NCI-H345 treated with DMSO at 0.1 percent for 48 hours (cell line): ENCODE results near the gene SNCAIP.

Experiments used
- DNase-seq: peaks from one replicate; lab custom pipeline; 2025; ENCODE audit not compliant: unreplicated experiment; lab: John Stamatoyannopoulos, UW

SNCAIP gene

DNA sequence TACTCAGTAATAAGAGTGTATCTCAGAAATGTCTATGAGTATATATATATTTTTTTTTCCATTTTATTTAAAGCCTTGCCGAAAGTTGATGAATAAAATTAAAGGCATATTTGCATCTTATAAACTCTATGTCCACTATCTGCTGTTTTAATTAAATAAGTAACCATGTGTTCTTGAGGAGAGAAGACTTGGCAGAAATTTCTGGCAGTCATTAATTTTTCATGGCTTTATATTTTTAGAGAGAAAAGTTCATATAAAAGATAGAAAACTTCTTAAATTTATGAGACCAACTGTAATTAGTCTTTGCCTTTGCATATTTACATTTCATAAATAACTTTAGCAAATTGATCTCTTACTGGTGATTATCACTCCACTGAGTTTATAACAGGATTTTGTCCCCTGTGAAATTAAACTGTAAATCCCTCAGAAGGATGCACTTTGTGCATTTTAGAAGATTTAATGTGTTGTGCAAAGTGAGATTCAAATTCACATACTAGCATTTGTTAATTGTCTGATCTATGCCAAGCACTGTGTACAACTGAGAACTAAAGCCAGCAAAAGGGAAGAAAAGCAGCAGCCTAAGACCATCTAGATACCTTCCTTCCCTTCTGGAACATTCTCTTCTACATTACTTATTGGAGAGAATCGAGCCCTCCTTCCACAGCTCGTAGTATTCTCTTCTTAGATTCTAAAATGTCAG lies 108.7 kb downstream of the SNCAIP start:
- no peak for DNase-seq

GRCh38 chr5:122421374-122422079 lies 109.5 kb downstream of the SNCAIP start:
- no peak for DNase-seq

GRCh38 chr5:122423221-122423620 lies 111.2 kb downstream of the SNCAIP start:
- no peak for DNase-seq

DNA sequence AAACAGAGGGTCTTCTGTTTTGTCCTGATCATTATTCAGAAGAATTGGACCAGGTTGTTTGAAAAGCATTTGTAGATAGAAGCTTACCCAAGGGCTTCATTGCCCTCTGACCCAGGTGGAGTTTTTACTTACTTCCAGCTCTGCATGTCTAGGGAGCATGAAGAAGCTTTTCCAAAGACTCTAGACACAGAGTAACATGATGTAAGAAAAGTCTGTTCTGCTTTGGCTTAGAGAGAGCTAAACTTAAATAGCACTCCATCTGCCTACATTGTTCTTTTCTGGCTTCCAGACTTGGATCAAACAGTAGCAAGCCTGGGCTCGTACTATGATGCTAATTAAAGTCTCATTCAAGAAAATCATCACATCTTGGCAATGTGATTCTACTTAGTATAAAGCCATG lies 112.1 kb downstream of the SNCAIP start:
- no peak for DNase-seq

DNA sequence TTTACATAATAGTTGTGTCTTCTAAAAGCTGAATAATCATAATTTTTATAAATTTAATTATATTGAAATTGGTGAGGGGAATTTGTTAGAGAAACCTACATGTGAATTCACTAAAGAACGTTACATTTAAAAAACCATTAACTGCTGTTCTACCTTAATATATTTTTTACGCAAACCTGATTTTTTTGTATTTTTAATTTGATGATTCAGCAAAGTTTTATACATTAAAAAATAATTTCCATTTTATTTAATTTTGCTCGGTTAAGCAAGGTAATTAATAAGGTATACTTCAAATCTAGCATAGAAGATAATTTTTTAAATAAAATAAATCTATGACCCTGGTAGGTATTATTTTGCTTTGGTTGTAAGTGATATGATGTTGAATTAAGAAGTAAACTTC lies 114.3 kb downstream of the SNCAIP start:
- no peak for DNase-seq

- DNase-seq, result no peak
Observed at GRCh38 chr5:122427621-122428020, 115.6 kb downstream of the SNCAIP start.

DNA sequence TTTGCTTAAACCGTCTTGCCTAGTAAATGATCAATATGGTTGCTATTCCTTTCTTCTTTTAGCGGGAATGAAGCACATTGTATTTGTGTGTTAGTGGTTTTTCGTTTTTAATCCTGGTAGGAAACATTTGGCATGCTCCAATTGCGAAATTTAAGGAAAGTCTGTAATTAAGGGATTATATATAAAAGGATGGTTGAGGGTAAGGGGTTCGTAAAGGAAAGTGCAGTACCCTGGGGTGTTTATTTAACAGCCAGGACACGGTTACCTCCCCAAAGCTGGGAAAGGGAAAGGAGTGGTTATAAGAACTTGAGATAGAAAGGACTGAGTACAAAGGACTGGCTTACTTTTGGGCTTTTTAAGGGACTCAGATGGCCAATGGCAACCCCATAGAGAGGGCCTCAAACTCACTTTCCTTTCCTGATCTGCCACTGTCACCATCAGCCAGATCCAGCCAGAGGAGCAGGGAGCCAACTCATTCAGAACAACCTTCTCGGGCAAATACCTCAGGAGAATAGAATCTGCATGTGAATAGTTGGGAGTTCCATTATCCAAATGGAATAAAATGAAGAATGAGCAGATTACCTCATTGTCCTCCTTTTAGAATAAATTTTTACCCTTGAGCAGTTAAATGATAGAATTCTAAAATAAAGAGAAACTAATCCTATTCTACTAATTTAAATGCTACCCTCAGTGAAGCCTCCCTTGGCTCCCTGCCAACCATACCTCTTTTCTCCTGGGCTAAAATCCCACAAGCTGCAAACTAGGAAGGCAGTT lies 117.7 kb downstream of the SNCAIP start:
- DNase-seq, result peak; percentile 9

- no peak for DNase-seq
Observed at GRCh38 chr5:122430319-122430586, 118.2 kb downstream of the SNCAIP start.

GRCh38 chr5:122431298-122431697 lies 119.3 kb downstream of the SNCAIP start:
- DNase-seq, result no peak

GRCh38 chr5:122434205-122434970 lies 122.4 kb downstream of the SNCAIP start:
- no peak for DNase-seq

- DNase-seq, result no peak
Observed at GRCh38 chr5:122435234-122435633, 123.2 kb downstream of the SNCAIP start.

- no peak for DNase-seq
Observed at GRCh38 chr5:122435761-122436160, 123.7 kb downstream of the SNCAIP start.

DNA sequence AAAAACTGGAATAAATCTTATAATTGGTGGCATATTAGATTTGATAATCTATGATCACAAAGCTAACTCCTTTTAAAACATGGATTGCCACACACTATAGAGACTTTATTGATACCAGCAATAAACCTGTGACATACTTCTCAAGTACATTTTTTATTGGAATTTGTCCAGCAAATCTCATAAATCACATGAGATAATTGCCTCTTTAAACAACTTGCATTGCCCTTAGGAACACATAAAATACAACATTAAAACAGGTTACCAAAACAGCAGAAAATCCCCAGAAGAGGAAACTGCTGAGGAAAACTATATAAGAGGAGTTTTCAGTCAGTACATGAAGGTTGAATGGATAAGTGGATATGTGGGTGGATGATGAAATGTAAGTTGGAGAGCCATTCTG lies 124.6 kb downstream of the SNCAIP start:
- DNase-seq, result no peak

DNA sequence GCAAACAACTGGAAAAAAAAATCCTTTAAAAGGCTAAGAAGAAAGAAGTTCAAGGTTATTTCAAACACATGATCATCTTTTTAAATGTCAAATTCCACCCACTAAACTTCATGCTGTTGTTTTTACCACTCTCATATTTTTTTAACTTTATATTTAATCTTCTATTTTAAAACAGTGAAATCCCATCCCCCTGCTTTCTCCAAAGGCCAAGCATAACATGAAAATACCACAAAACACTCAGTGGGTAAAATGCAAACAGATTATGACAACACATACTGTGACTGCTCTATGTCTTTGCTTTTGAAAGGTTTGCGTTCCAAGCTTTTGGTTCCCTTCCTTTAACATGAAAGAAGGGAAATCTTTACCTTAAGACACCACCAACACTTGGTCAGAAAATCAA lies 127.6 kb downstream of the SNCAIP start:
- DNase-seq, result no peak

GRCh38 chr5:122442938-122443337 lies 130.9 kb downstream of the SNCAIP start:
- DNase-seq, result no peak

DNA sequence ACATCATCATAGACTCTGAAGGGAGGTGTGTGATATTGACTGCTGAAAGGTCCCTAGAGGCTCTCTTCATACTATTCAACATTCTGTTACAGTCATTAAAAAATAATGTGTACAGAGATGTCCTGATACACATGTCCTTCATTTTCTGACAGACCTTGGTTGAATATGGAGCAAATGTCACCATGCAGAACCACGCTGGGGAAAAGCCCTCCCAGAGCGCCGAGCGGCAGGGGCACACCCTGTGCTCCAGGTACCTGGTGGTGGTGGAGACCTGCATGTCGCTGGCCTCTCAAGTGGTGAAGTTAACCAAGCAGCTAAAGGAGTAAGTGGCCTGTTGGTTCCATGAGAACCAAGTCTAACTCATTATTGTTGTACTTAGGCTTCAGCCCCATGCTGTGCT lies 132.4 kb downstream of the SNCAIP start:
- DNase-seq, result no peak

DNA sequence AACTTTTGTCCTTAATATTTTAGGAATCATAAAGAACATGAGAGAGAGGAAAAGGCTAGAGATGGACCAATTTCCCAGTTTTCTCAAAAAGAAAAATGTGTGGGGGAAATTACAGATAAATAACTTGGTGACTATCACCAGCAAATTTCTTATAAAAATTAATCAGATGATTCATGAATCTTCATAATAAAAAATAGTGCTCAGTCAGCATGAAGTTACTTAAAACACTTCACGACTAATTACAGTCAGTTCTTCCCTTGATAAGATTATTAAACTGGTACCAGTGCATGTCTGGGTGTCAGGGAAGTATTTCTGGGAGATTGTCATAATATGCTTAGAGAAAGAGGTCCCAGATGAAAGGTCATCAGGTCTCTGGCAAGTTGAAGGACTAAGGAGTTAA lies 133.0 kb downstream of the SNCAIP start:
- DNase-seq, result no peak

DNA sequence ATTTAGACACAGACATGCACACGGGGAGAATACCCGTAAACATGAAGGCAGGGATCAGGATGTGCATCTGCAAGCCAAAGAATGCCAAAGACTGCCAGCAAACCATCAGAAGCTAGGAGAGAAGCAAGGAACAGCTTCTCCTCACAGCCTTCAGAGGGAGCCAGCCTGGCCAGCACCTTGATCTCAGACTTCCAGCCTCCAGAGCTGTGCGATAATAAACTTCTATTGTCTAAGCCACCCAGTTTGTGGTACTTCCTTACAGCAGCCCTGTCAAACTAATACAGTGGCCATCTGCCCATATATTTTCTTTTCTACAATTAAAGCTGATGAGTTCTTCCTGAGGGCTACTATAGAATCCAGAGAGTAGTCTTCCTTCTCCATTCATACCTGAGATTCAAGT lies 135.0 kb downstream of the SNCAIP start:
- no peak for DNase-seq

- DNase-seq, result no peak
Observed at GRCh38 chr5:122447879-122448278, 135.8 kb downstream of the SNCAIP start.

DNA sequence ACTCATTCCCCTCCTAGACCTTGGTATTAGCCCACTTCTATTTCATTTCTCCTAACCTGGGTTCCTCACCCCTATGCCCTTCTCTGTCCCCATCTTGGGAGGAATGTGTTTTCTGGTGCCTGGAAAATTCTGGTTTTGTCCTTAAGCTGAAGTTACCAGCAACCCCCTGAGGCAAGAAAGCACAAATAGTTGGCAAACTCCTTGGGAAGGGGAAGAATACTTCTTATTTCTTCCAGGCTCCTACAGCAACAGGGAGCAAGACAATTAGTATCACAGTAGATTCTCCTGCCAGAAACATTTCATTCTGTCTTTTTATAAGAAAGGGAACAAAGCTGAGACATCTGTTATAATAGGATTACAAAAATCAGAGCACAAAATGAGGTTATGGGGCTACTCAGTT lies 142.5 kb downstream of the SNCAIP start:
- DNase-seq, result no peak

DNA sequence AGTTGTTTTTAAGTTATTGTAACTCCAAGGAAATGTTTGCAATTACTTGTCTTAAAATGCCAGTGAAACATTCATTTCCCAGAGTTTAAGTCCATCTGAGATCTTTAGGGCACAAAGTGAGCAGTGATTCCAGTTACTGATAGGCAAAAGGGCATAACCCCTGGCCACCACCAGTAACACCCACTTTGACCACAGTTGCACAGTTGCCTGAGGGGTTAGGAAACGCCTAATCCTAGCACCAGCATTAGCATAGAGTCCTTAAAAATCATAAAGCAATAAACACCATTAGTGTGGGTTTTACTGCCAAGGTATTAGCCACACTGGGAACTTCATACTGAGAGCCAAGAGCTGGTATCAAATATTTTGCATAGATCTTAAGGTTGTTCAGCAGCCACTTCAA lies 143.9 kb downstream of the SNCAIP start:
- DNase-seq, result no peak
